ENCODE data around the gene ASCC2. TPM values are rescaled to one million over a fixed set of nuclear protein-coding genes. Genes with fewer than 3 reads are reported as not detected.

ASCC2 gene
- total RNA-seq, 1 donor from 2014 or later: 85.5 TPM

DNA sequence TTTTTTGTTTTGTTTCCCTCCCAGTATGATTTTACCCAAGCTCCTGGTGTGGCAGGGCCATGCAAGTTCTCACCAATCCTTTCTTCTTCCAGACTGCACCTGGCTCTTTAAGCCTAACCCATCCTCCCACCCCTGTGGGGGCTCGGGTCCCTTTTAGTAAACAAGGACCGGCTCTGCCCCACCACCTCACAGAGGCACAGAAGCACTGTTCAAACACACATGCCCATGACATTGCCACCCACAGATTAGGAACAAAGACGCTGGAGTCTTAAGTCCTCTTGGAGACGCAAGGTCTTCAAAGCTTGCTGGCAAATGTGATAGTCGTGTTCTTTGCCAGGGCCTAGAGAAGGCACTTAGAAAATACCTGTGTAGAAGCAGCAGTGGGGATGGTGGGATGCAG is 52.0 kb downstream of the ASCC2 start:
- no peak for TF ChIP-seq CTCF (IDR thresholded peaks at IDR 0.05; ENCODE audit: unreplicated experiment)
- H3K4me1 Mint-ChIP-seq (ENCODE audit: unreplicated experiment): peaks cover 19% of the 10 kb centered on the region
- H3K27ac Mint-ChIP-seq (ENCODE audit: unreplicated experiment): no peak overlapping the region
- no peaks in the 10 kb centered on the region for H3K9me3 Mint-ChIP-seq (ENCODE audit: unreplicated experiment)
- H3K4me3 Mint-ChIP-seq (ENCODE audit: unreplicated experiment): no peak overlapping the region
- no peak for DNase-seq (ENCODE audit: low spot score)
- H3K36me3 Mint-ChIP-seq (ENCODE audit: low read depth, unreplicated experiment): peaks cover 27% of the 10 kb centered on the region
- peaks cover 2% of the 10 kb centered on the region for H3K27me3 Mint-ChIP-seq (ENCODE audit: unreplicated experiment)

DNA sequence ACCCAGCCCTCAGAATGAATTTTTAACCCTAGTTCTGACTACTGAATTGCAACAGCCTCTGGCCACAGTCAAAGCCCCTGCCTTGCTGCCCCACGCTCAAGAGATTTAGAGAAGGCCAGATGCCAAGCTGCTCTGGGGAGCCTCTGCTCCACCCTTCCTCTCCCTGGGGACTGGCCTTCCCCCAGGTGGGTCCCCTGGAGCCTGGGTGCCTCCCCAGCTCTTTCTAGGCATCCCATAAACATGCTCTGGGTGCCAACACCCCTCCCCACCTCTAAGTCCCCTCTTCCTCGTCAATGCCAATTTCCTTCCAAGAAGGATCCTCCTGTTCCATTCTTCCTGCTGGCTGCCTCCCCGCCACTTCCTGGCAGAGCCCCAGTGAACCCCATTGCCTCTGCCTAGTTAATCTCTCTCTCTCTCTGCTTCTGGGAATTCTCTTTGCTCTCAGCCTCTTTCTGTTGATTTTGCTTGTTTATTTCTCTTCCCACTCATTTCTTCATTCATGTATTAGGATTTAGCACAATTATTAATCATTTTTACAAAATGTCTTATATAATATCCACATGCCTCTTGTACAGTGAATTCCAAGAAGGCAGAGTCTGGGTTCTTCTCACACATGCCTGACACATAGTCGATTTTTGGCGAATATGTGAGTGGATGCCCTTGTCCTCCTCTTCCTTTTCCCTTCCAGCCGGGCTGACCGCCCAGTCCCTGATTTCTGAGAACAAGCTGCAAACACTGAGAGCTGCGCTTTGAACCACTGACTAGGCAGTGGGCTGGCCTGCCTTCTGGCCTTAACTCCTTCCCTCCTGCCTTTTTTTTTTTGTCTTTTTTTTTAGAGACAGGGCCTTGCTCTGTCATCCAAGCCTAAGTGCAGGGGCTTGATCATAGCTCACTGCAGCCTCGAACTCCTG is 53.4 kb downstream of the ASCC2 start:
- DNase-seq (ENCODE audit: low spot score): no peak
- Mint-ChIP-seq H3K27ac (ENCODE audit: unreplicated experiment) (peak overlapping the region; percentile 2), H3K4me1 (ENCODE audit: unreplicated experiment) (peaks cover 26% of the 10 kb centered on the region), H3K27me3 (ENCODE audit: unreplicated experiment) (peaks cover under 1% of the 10 kb centered on the region), H3K4me3 (ENCODE audit: unreplicated experiment) (no peak overlapping the region), H3K36me3 (ENCODE audit: low read depth, unreplicated experiment) (peaks cover 17% of the 10 kb centered on the region), H3K9me3 (ENCODE audit: unreplicated experiment) (no peaks in the 10 kb centered on the region)
- no peak for TF ChIP-seq CTCF (IDR thresholded peaks at IDR 0.05; ENCODE audit: unreplicated experiment)

DNA sequence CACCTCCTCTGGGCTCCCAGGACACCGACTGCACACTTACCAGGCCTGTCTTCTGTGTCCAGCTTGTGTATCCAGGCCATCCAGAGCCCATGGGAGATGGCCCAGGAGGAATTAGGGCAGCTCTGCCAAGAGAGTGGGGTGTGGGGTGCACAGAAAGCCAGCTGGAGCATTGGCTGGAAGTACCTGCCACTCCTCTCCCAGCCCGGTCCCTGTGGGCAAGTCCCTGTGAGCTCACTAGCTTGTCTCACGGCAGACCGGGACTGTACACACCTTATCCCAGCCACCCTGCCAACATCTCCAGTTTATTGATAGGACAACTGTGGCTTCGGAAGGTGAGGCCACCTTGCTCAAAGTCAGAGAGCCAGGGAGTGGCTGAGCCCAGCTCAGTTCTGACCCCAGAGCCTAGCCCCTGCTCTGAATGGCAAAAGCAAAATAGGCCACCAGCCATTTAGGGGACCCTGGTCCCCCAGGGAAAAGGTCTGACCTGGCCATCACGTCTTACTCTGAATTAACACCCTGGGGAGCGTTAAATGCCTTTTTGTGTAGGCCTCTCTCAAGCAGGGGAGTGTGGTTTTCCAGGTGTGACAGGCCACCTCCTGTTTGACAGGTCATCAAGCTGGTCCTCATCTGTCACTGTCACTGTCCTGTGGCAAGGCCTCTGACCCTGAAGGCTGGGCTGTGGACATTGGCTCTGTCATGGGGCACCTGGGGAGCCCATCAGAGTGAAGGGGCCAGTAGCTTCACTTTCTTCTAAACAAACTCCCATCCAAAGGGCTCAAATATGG is 55.8 kb downstream of the ASCC2 start:
- DNase-seq (ENCODE audit: low spot score): no peak
- H3K27ac Mint-ChIP-seq (ENCODE audit: unreplicated experiment): no peak overlapping the region
- TF ChIP-seq CTCF (IDR thresholded peaks at IDR 0.05; ENCODE audit: unreplicated experiment): no peak
- H3K9me3 Mint-ChIP-seq (ENCODE audit: unreplicated experiment): no peaks in the 10 kb centered on the region
- H3K27me3 Mint-ChIP-seq (ENCODE audit: unreplicated experiment): no peaks in the 10 kb centered on the region
- H3K4me3 Mint-ChIP-seq (ENCODE audit: unreplicated experiment): no peak overlapping the region
- H3K4me1 Mint-ChIP-seq (ENCODE audit: unreplicated experiment): peaks cover 17% of the 10 kb centered on the region
- peaks cover 4% of the 10 kb centered on the region for H3K36me3 Mint-ChIP-seq (ENCODE audit: low read depth, unreplicated experiment)

DNA sequence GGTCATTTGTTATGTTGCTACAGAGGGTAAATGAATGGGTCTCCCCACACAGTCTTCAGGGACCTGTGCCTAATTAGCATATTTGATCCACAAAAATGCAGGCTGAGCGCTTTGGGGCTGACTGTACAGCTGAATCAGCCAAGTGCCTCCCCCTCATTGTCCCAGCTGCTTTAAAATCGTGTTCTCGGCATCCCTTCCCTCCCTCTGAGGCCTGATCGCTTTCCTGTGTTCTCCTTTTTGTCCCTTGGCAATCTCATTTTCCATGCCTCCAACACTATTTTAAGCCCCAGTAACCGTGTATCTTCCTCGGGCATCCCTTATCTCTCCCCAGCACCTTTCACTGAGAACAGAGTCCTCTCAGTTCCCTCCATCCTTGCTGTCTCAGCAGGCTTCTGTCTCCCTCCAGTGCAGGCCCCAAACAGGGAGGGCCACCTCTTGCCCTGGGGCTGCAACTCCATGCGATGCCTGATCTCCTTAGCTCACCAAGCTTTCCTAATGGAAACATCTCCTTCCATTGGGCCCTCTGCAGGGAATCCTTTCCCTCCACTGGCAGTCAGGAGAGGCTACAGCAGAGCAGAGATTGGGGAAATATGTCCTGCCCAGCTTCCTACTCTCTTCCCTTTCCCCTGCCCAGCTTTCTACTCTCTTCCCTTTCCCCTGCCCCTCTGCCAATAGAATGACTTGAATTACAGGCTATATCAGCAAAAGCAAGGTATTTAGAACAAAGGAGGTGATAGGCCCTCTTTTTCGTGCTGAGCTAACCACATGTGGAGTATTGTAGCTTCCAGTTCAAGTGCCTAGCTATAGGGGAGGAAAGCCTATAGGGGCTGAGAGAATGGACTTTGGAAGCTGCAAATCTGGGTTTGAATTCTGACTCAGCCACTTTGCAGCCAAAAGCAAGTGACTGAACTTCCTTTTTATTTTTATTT is 57.1 kb downstream of the ASCC2 start:
- peaks cover 17% of the 10 kb centered on the region for H3K4me1 Mint-ChIP-seq (ENCODE audit: unreplicated experiment)
- peak overlapping the region; percentile 43 for H3K27ac Mint-ChIP-seq (ENCODE audit: unreplicated experiment)
- H3K27me3 Mint-ChIP-seq (ENCODE audit: unreplicated experiment): no peaks in the 10 kb centered on the region
- H3K36me3 Mint-ChIP-seq (ENCODE audit: low read depth, unreplicated experiment): no peaks in the 10 kb centered on the region
- no peak for TF ChIP-seq CTCF (IDR thresholded peaks at IDR 0.05; ENCODE audit: unreplicated experiment)
- DNase-seq (ENCODE audit: low spot score): no peak
- H3K9me3 Mint-ChIP-seq (ENCODE audit: unreplicated experiment): no peaks in the 10 kb centered on the region
- no peak overlapping the region for H3K4me3 Mint-ChIP-seq (ENCODE audit: unreplicated experiment)

Data from endothelial cell (in vitro differentiated cells).